ENCODE data around the gene ROBO1.

DNA sequence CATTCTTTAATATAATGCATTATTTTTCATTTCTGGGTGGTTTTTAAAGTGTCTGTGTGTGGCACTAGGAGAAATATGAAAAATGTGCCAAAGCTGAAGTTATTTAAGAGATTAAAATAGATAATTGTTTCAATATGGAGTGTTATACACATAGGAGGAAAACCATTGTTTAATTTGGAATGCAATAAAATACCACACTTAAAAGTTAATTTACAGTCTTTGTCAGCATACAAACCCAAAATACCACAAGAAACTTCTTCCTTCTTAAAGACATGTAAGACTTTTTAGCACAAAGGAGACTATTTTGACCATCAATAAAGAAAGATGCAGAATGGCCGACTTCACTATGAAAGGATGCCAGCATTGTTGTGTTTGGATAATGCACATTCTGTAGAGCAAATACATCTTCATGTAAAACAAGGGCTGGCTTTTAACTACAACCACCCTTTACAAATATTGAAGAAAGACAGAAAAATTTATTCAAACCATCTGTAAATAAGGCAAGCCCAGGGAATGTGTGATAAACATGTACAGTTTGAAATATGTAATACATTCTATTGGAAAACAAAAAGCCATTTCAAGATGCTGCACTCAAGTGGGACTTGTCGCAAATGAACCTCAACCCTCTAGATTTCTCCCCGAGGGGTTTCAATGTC is 1146.6 kb downstream of the ROBO1 start:
- TF ChIP-seq, protein P1, sequence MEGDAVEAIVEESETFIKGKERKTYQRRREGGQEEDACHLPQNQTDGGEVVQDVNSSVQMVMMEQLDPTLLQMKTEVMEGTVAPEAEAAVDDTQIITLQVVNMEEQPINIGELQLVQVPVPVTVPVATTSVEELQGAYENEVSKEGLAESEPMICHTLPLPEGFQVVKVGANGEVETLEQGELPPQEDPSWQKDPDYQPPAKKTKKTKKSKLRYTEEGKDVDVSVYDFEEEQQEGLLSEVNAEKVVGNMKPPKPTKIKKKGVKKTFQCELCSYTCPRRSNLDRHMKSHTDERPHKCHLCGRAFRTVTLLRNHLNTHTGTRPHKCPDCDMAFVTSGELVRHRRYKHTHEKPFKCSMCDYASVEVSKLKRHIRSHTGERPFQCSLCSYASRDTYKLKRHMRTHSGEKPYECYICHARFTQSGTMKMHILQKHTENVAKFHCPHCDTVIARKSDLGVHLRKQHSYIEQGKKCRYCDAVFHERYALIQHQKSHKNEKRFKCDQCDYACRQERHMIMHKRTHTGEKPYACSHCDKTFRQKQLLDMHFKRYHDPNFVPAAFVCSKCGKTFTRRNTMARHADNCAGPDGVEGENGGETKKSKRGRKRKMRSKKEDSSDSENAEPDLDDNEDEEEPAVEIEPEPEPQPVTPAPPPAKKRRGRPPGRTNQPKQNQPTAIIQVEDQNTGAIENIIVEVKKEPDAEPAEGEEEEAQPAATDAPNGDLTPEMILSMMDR (IDR thresholded peaks at IDR 0.05) = no peak
- TF ChIP-seq EZH2 (IDR thresholded peaks at IDR 0.05; ENCODE audit: borderline replicate concordance, insufficient read depth, low read depth, low read length, poor library complexity, severe bottlenecking) = no peak

Data from B cell (primary cell).